IPS-18c (cell line): ENCODE data around the gene FSIP1.

Source experiments
- H3K4me3 ChIP-seq: 2 replicates; pipeline ENCODE4 v1.7.0; 2013; ENCODE audit warnings: low read depth, mild to moderate bottlenecking, low read length, moderate library complexity; ENCODE audit not compliant: insufficient read depth
- H3K9me3 ChIP-seq: one replicate; pipeline ENCODE4 v1.6.1; 2013; ENCODE audit warnings: mild to moderate bottlenecking, low read length, moderate library complexity; ENCODE audit not compliant: control insufficient read depth, insufficient read depth

Gene FSIP1

GRCh38 chr15:39602143-39602542 is 180.5 kb downstream of the FSIP1 start:
- H3K4me3 ChIP-seq, result no peak overlapping the region

GRCh38 chr15:39599871-39600270 is 182.8 kb downstream of the FSIP1 start:
- H3K9me3 ChIP-seq, result no peaks in the 10 kb centered on the region

More at GRCh38 chr15:39602143-39602542, 180.5 kb downstream of the FSIP1 start:
- peaks cover 2% of the 10 kb centered on the region for H3K9me3 ChIP-seq

GRCh38 chr15:39598958-39599845 is 183.4 kb downstream of the FSIP1 start:
- Histone ChIP-seq H3K9me3 (no peaks in the 10 kb centered on the region), H3K4me3 (no peak overlapping the region)

More at GRCh38 chr15:39599871-39600270, 182.8 kb downstream of the FSIP1 start:
- no peak overlapping the region for H3K4me3 ChIP-seq

GRCh38 chr15:39598186-39598850 is 184.3 kb downstream of the FSIP1 start:
- no peak overlapping the region for H3K4me3 ChIP-seq

GRCh38 chr15:39597751-39598185 is 184.9 kb downstream of the FSIP1 start:
- H3K4me3 ChIP-seq, result no peak overlapping the region
- H3K9me3 ChIP-seq, result no peaks in the 10 kb centered on the region

More at GRCh38 chr15:39598186-39598850, 184.3 kb downstream of the FSIP1 start:
- no peaks in the 10 kb centered on the region for H3K9me3 ChIP-seq

GRCh38 chr15:39597336-39597735 is 185.3 kb downstream of the FSIP1 start:
- no peaks in the 10 kb centered on the region for H3K9me3 ChIP-seq
- H3K4me3 ChIP-seq, result no peak overlapping the region

GRCh38 chr15:39596358-39597051 is 186.1 kb downstream of the FSIP1 start:
- H3K9me3 ChIP-seq, result no peaks in the 10 kb centered on the region
- no peak overlapping the region for H3K4me3 ChIP-seq

GRCh38 chr15:39595338-39596221 is 187.1 kb downstream of the FSIP1 start:
- Histone ChIP-seq H3K9me3 (no peaks in the 10 kb centered on the region), H3K4me3 (no peak overlapping the region)

- Histone ChIP-seq H3K9me3 (no peaks in the 10 kb centered on the region), H3K4me3 (no peak overlapping the region)
These were observed 187.9 kb downstream of the FSIP1 start for GRCh38 chr15:39594446-39595337.

GRCh38 chr15:39593656-39594445 is 188.8 kb downstream of the FSIP1 start:
- H3K9me3 ChIP-seq, result no peaks in the 10 kb centered on the region
- H3K4me3 ChIP-seq, result no peak overlapping the region

- no peak overlapping the region for H3K4me3 ChIP-seq
These were observed 189.5 kb downstream of the FSIP1 start for GRCh38 chr15:39593071-39593655.

GRCh38 chr15:39592500-39592899 is 190.1 kb downstream of the FSIP1 start:
- no peaks in the 10 kb centered on the region for H3K9me3 ChIP-seq
- H3K4me3 ChIP-seq, result no peak overlapping the region

More at GRCh38 chr15:39593071-39593655, 189.5 kb downstream of the FSIP1 start:
- H3K9me3 ChIP-seq, result no peaks in the 10 kb centered on the region

GRCh38 chr15:39591896-39592315 is 190.7 kb downstream of the FSIP1 start:
- Histone ChIP-seq H3K4me3 (no peak overlapping the region), H3K9me3 (no peaks in the 10 kb centered on the region)

GRCh38 chr15:39591141-39591895 is 191.3 kb downstream of the FSIP1 start:
- Histone ChIP-seq H3K4me3 (no peak overlapping the region), H3K9me3 (no peaks in the 10 kb centered on the region)
